GM18499 (cell line): ENCODE measurements around the gene TSFM.
A peak's percentile ranks its signal among the peaks of the same experiment; 100 is the strongest.
"Not testable (repeated sequence)": the region's sequence is repeated elsewhere in the genome, so short reads cannot be mapped to it uniquely, and the experiment has no call there.

ENCODE experiments used
- ATAC-seq: cut with Tn5 transposase; IDR thresholded peaks from one replicate; pipeline ENCODE4 v1.9.1; 2021; ENCODE audit warnings: moderate number of reproducible peaks; ENCODE audit not compliant: insufficient read depth, unreplicated experiment

The TSFM gene

DNA sequence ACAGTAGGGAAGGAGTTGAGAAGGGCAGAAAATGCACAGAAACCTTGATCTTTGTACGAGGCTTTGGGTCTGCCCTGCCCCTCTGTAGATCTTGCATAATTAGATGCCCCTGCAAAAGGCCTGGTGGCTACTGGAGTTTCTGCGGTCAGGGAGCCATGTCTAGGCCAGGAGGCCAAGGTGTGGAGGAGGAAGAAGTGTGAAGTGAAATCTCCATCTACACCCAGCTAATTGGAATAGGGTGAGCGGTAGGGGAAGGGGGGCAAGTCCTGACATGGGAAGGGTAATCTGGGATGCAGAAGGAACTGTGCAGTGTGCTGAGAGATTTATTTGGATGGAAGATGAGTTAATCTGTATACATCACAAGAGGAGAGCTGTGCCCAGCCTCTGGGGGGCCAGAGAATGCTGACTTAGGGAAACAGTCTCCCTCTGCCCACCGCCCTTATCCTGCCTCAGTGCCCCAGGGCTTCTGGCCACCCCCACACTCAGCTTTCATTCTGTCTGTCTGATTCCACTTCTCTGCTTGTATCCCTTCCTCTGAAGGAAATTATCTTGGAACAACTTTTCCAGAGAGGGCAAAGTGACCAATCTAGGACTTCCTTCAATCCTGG, 21.1 kb upstream of the TSFM start:
- ATAC-seq = no peak

GRCh38 chr12:57762463-57762862, 20.1 kb upstream of the TSFM start:
- no peak for ATAC-seq

GRCh38 chr12:57763881-57764661, 18.5 kb upstream of the TSFM start:
- ATAC-seq = no peak

- no peak for ATAC-seq
Measured at GRCh38 chr12:57764662-57765002, 18.0 kb upstream of the TSFM start.

DNA sequence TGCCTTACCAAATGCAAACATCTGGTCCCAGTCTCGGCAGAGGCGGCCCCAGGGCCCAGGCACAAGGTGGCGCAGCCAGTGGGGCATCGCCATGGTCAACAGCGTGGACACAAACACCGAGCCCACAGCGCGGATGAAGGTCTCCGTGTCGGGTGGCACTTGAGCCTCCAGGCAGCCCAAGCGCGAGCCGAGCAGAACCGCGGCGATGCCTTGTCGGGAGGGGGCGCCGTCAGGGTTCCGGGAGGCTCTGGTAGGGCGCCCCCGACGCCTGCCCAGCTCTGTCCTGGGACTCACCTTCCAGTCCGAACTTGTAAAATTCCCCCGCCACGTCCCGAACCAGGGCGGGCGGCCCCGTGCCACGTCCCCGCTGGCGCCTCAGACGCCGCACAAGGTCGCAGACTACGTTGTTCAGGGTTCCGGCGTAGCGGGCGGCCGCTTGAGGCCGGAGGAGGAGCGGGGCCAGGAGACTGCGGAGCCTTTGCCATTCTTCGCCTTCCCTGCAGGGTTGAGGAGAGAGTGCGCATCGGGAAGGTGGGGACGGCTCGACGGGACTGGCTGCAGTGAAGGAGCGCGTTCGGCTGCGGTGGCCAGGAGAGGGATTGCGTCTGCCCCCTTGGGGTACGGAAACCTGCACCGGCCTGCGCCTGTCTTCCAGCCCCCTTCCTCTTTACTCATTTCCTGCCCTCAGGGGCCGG, 17.4 kb upstream of the TSFM start:
- ATAC-seq = no peak

DNA sequence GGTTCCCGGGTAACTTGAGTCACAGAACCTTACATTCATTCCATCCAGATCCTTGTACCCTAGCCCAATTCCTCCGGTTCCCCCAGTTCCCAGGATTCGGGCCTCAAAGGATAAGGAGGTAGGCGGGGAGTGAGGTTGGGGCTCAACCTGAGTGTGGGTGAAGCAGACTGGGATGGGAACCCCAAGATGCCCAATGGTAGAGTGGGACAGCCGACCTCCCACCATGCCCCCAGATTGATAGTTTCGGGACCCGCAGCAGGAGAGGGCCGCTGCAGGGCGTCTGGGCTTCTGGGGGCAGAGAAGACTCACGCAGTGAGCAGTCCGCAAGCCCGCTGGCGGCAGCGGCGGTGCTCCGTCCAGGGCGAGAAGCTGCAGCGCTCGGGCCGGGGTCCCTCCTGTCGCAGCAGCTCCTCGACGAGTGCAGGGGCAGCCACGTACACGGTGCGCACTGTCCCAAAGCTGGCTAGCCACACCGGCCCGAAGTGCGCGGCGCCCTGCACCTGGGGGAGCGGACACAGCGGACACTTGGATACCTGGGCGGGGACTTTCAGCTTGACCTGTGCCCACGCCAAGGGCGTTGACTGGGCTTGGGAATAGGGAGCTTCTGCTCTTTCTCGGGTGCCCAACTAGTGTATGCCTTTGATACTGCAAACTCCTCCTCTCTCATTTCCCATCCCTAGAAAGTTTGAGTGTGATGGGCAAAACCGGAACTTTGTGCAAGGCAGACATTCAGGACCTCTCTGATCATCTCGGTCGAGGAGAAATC, 16.7 kb upstream of the TSFM start:
- no peak for ATAC-seq

GRCh38 chr12:57766464-57767304, 15.9 kb upstream of the TSFM start, which contains the start of gene CYP27B1:
CYP27B1 (minus strand) TSS chr12:57767078; CDS start chr12:57767041, 37 bp downstream.
- ATAC-seq = no peak

- ATAC-seq = no peak
Measured at GRCh38 chr12:57767305-57767698, 15.3 kb upstream of the TSFM start.

DNA sequence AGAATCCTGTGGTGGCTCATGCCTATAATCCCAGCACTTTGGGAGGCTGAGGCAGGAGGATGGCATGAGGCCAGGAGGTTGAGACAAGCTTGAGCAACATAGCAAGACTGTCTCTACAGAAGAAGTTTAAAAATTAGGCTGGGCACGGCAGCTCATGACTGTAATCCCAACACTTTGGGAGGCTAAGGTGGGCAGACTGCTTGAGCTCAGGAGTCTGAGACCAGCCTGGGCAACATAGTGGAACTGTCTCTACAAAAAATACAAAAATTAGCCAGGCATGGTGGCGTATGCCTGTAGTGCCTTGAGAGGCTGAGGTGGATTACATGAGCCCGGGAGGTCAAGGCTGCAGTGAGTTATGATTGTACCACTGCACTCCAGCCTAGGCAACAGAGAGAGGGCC, 14.7 kb upstream of the TSFM start:
- ATAC-seq = no peak

DNA sequence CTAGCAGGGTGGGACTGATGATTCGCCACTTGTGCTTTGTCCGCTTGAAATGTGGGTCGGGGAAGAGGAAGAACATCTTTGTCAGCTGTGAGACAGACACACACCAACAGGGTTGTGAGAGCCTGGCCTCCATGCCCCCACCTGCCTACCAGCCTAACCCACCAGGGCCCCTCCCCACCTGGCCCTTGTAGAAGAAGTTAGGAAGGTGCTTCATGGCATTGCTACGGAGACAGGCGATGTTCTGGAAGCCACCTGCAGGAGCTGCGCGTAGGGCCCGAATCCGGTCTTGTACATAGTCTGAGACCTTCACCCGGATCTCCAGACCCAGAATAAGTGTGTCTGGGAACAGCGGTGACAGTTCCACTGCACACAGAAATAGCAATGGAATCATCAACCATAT, 13.0 kb upstream of the TSFM start:
- ATAC-seq = no peak

- ATAC-seq = no peak
Measured at GRCh38 chr12:57770734-57771133, 11.9 kb upstream of the TSFM start.

DNA sequence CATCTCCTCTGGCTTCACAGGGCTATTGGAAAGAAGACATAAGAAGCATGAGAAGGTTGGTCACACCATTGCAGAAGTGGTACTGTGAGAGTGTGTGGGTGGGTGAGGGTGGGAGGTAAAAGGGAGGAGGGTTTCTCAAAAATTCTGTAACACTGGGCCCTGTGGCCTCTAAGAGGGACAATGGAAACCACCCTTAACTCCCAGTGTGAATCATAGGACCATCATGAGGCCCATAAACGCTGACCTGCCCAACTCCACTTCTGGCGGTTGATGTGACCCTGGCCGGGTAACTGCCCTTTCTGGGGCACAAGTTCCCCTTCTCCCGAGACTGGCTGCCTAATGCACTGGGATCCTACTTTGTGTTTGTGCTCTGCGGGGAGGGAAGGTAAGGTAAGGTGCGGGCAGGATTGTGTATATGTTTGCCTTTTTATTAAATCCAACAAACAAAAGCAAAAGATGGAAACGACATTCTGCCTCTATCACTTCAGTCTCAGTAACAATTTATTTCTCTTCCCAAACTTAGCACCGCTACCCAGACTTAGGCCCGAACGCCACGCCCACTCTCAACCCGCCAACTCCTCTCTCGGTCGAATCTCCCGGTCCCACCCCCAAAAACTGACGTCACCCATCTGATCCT, 11.2 kb upstream of the TSFM start:
- ATAC-seq = peak; percentile 48

GRCh38 chr12:57771873-57772428, 10.6 kb upstream of the TSFM start, which contains the start of gene METTL1:
METTL1 (minus strand) TSS chr12:57772105; CDS start chr12:57772083, 22 bp downstream.
- peak; percentile 61 for ATAC-seq

DNA sequence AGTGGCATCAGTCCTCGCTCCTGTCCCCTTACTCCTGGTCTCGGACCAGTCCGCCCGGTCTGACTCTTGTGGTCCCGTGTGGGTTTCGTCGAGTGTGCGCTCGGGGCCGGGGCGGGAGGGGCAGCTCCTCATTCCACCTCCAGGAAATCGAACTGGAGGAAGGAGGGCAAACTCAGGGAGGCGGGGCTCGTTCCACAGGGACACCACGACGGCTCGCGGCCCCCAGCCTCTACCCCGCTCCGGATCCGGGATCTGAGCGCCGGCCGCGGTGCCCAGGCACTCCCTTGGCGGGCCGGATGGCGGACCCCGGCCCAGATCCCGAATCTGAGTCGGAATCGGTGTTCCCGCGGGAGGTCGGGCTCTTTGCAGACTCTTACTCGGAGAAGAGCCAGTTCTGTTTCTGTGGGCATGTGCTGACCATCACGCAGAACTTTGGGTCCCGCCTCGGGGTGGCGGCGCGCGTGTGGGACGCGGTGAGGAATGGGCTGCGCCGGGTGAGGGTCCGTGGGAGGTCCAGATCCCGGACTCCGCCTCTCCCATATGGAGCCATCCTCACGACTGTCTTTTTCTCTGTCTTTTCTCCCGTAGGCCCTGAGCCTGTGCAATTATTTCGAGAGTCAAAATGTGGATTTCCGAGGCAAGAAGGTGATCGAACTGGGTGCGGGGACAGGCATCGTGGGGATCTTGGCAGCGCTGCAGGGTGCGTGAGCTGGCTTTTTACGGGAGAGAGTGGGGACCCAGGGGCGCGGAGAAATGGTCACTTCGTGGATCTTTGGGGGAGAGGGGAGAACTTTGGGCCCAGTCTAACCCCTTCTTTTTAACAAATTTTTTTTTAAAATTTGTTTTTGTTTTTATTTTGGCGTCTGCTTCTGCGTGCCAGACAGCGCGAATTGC, 9.9 kb upstream of the TSFM start, which contains the start of gene EEF1AKMT3:
TSS of gene EEF1AKMT3 (plus strand) at position 186 of the 894 bp plus-strand sequence. CDS start at position 297, 111 bp downstream.
- ATAC-seq = no peak

GRCh38 chr12:57774634-57775033, 8.0 kb upstream of the TSFM start:
- not testable (repeated sequence) for ATAC-seq

DNA sequence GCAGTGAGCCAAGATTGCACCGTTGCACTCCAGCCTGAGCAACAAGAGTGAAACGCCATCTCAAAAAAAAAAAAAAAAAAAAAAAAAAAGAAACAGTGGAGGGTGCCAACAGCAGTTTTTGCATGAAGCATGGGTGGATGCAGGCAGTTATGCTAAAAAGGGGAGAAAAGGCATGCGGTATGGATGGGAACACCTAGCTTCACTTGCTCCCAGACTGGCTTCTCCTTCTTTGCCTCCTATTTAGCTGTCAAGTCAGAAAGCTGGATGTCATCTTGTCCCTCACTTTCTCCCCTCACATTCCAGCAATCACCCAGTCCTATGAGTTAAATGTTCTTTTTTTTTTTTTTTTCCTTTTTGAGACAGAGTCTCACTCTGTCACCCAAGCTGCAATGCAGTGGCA, 7.5 kb upstream of the TSFM start:
- ATAC-seq = no peak

DNA sequence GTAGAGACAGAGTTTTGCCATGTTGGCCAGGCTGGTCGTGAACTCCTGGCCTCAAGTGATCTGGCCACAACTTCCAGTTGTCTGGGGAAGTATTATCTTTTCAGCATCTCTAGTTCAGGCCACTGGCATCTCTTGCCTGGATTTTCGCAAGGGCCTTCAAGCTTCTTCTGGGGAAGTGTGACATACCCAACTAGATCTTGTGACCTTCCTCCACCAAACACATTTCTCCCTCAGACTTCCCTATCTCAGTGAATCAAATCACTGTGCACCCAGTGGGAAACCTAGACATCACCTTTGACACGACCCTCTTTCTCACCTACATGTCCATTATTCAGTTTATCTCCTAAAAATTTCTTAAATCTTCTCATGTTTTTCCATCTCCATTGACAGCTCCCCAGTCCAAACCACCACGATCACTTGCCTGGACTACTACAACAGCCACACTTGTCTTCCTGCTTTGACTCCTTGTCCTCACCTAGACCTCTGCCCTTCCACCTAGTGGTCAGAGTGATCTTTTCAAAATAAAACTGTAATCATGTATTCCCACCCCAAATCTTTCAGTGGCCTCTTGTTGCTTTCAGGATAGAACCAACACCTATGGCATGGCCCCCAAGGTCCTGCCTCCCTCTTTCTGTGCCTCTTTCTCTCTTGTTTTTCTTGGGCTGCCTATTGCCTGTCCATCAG, 6.9 kb upstream of the TSFM start:
- ATAC-seq = no peak
